Suprapubic skin (tissue), 4 donors: ENCODE data around the gene APH1B. TPM values are rescaled to one million over a fixed set of nuclear protein-coding genes. Genes with fewer than 3 reads are reported as not detected.
A peak's percentile ranks its signal among the peaks of the same experiment; 100 is the strongest.

Experiments
- DNase-seq, 2 donors: peaks; one replicate each; pipeline ENCODE4 v3.0.0-alpha.2; 2019; ENCODE audit warnings: low spot score in 2 of 2
- H3K27ac ChIP-seq: fragments of 200-600 bp; sonication (generic); one replicate; pipeline ENCODE4 v1.5.1; 2019
- H3K27me3 ChIP-seq: fragments of 200-600 bp; sonication (generic); one replicate; pipeline ENCODE4 v1.5.1; 2019
- H3K36me3 ChIP-seq: fragments of 200-600 bp; sonication (generic); one replicate; pipeline ENCODE4 v1.5.1; 2019
- H3K4me1 ChIP-seq: fragments of 200-600 bp; sonication (generic); one replicate; pipeline ENCODE4 v1.5.1; 2019
- H3K4me3 ChIP-seq: fragments of 200-600 bp; sonication (generic); one replicate; pipeline ENCODE4 v1.5.1; 2019; ENCODE audit warnings: mild to moderate bottlenecking
- H3K9me3 ChIP-seq: fragments of 200-600 bp; sonication (generic); one replicate; pipeline ENCODE4 v1.5.1; 2019
- CTCF ChIP-seq, 2 donors: fragments of 200-600 bp in 1 of 2; fragments of 450-650 bp in 1 of 2; sonication (generic) in 1 of 2; IDR thresholded peaks; one replicate each; pipeline ENCODE4 v1.5.1; 2016 to 2019; ENCODE audit warnings: antibody characterized with exemption in 2 of 2, mild to moderate bottlenecking in 1 of 2, moderate library complexity in 1 of 2
- EP300 ChIP-seq: sonication (generic); formaldehyde crosslinking; IDR thresholded peaks from one replicate; pipeline ENCODE4 v1.6.1; 2017; ENCODE audit warnings: antibody characterized with exemption
- POLR2A ChIP-seq, 2 donors: fragments of 450-650 bp; IDR thresholded peaks; one replicate each; pipeline ENCODE4 v1.6.1; 2017; ENCODE audit warnings: antibody characterized with exemption in 2 of 2, mild to moderate bottlenecking in 2 of 2, moderate library complexity in 2 of 2
- POLR2AphosphoS5 ChIP-seq, 3 donors: sonication (generic); formaldehyde crosslinking; IDR thresholded peaks; one replicate each; pipeline ENCODE4 v1.6.1; 2017; ENCODE audit warnings: antibody characterized with exemption in 3 of 3
- WGBS: methylation state at CpG from one replicate; pipeline ENCODE4 v1.1.5; 2018; 5-methylcytosine and 5-hydroxymethylcytosine counted together
- total RNA-seq, 4 donors: library from RNA; depleted of rRNA; stranded (reverse); fragments of >200 nt; gene quantifications; one replicate each; pipeline ENCODE4 v1.1.0, GENCODE V29; 2016

APH1B gene
- total RNA-seq, 4 donors from 2014 or later, result 4.5 to 12.1 (median 7.1) TPM

- WGBS, result 0% methylated on average over 1 of the region's 1 CpG
- Histone ChIP-seq H3K4me3 (no peak overlapping the region), H3K4me1 (peaks cover 58% of the 10 kb centered on the region), H3K9me3 (no peaks in the 10 kb centered on the region), H3K36me3 (no peaks in the 10 kb centered on the region), H3K27me3 (no peaks in the 10 kb centered on the region), H3K27ac (peak overlapping the region; percentile 35)
- TF ChIP-seq POLR2A (IDR thresholded peaks at IDR 0.05), result no peak
- no peak for TF ChIP-seq CTCF (IDR thresholded peaks at IDR 0.05)
- TF ChIP-seq EP300, result no peak
- no peak for TF ChIP-seq POLR2AphosphoS5 (IDR thresholded peaks at IDR 0.05)
- DNase-seq, result no peak
These were observed 38.6 kb upstream of the APH1B start for GRCh38 chr15:63238796-63239195.

GRCh38 chr15:63240109-63240508 lies 37.3 kb upstream of the APH1B start:
- Histone ChIP-seq H3K4me3 (no peak overlapping the region), H3K27ac (no peak overlapping the region), H3K9me3 (no peaks in the 10 kb centered on the region), H3K27me3 (no peaks in the 10 kb centered on the region), H3K36me3 (no peaks in the 10 kb centered on the region), H3K4me1 (peaks cover 58% of the 10 kb centered on the region)
- WGBS, result 57% methylated on average over 3 of the region's 3 CpGs
- no peak for TF ChIP-seq CTCF (IDR thresholded peaks at IDR 0.05)
- TF ChIP-seq POLR2A (IDR thresholded peaks at IDR 0.05), result no peak
- TF ChIP-seq POLR2AphosphoS5 (IDR thresholded peaks at IDR 0.05), result no peak
- no peak for TF ChIP-seq EP300
- DNase-seq, result no peak

GRCh38 chr15:63241316-63241715 lies 36.1 kb upstream of the APH1B start:
- no peaks in the 10 kb centered on the region for H3K9me3 ChIP-seq
- peaks cover 58% of the 10 kb centered on the region for H3K4me1 ChIP-seq
- TF ChIP-seq CTCF (IDR thresholded peaks at IDR 0.05) (no peak), POLR2A (IDR thresholded peaks at IDR 0.05) (no peak), EP300 (no peak), POLR2AphosphoS5 (IDR thresholded peaks at IDR 0.05) (no peak)
- no peak overlapping the region for H3K27ac ChIP-seq
- H3K4me3 ChIP-seq, result no peak overlapping the region
- 94% methylated on average over 1 of the region's 1 CpG for WGBS
- no peaks in the 10 kb centered on the region for H3K27me3 ChIP-seq
- no peaks in the 10 kb centered on the region for H3K36me3 ChIP-seq
- DNase-seq, result no peak

GRCh38 chr15:63243101-63243500 lies 34.3 kb upstream of the APH1B start:
- WGBS, result 83% methylated on average over 1 of the region's 1 CpG
- Histone ChIP-seq H3K36me3 (peaks cover 4% of the 10 kb centered on the region), H3K4me3 (no peak overlapping the region), H3K27ac (peak overlapping the region; percentile 64), H3K27me3 (no peaks in the 10 kb centered on the region), H3K9me3 (no peaks in the 10 kb centered on the region), H3K4me1 (peaks cover 66% of the 10 kb centered on the region)
- no peak for DNase-seq
- TF ChIP-seq EP300 (no peak), POLR2AphosphoS5 (IDR thresholded peaks at IDR 0.05) (no peak), POLR2A (IDR thresholded peaks at IDR 0.05) (no peak), CTCF (IDR thresholded peaks at IDR 0.05) (no peak)

- no peak overlapping the region for H3K4me3 ChIP-seq
- H3K36me3 ChIP-seq, result peaks cover 4% of the 10 kb centered on the region
- DNase-seq, result no peak
- 83% methylated on average over 1 of the region's 1 CpG for WGBS
- peaks cover 61% of the 10 kb centered on the region for H3K4me1 ChIP-seq
- TF ChIP-seq EP300, result no peak
- TF ChIP-seq POLR2A (IDR thresholded peaks at IDR 0.05), result no peak
- no peak for TF ChIP-seq POLR2AphosphoS5 (IDR thresholded peaks at IDR 0.05)
- TF ChIP-seq CTCF (IDR thresholded peaks at IDR 0.05), result no peak
- no peaks in the 10 kb centered on the region for H3K27me3 ChIP-seq
- peak overlapping the region; percentile 64 for H3K27ac ChIP-seq
- no peaks in the 10 kb centered on the region for H3K9me3 ChIP-seq
These were observed 33.6 kb upstream of the APH1B start for GRCh38 chr15:63243776-63244175.
